Body of pancreas (tissue), 4 donors: ENCODE results near the gene DIMT1. TPM values are rescaled to one million over a fixed set of nuclear protein-coding genes. Genes with fewer than 3 reads are reported as not detected.

ENCODE experiments used
- ATAC-seq: fragments of 150-250 bp; one replicate; pipeline ENCODE4 v1.9.1; 2016
- DNase-seq, 4 donors: peaks; one replicate each; pipeline ENCODE4 v3.0.0-alpha.2; 2019
- H3K27ac ChIP-seq, 4 donors: fragments of 200-600 bp; sonication (generic); 1 replicate in 3 of 4; 2 replicates in 1 of 4; pipeline versions ENCODE4 v1.5.1 to v1.6.1; 2016 to 2019; ENCODE audit warnings: mild to moderate bottlenecking in 1 of 4, mixed read lengths in 1 of 4, moderate library complexity in 1 of 4
- H3K27me3 ChIP-seq, 2 donors: fragments of 200-600 bp; sonication (generic); one replicate each; pipeline ENCODE4 v1.6.0; 2016; ENCODE audit warnings: mild to moderate bottlenecking in 1 of 2
- H3K36me3 ChIP-seq, 2 donors: fragments of 200-600 bp; sonication (generic); replicated peaks in 1 of 2; 2 replicates each; pipeline ENCODE4 v1.5.1; 2016; ENCODE audit warnings: low read depth in 2 of 2; ENCODE audit not compliant: insufficient read depth in 1 of 2
- H3K4me1 ChIP-seq: fragments of 200-600 bp; sonication (generic); one replicate; pipeline ENCODE4 v1.6.0; 2016
- H3K4me3 ChIP-seq, 2 donors: fragments of 200-600 bp; sonication (generic); 1 replicate in 1 of 2; 2 replicates in 1 of 2; pipeline ENCODE4 v1.5.1; 2016 to 2019
- H3K9me3 ChIP-seq, 3 donors: fragments of 200-600 bp; sonication (generic); 1 replicate in 2 of 3; 2 replicates in 1 of 3; pipeline ENCODE4 v1.5.1; 2016
- CTCF ChIP-seq, 7 experiments: fragments of 450-650 bp in 4 of 7; fragments of 200-600 bp in 3 of 7; sonication (generic) in 3 of 7; IDR thresholded peaks; one replicate each; pipeline ENCODE4 v1.5.1; 2016 to 2019; ENCODE audit warnings: antibody characterized with exemption in 7 of 7
- POLR2A ChIP-seq, 3 donors: fragments of 450-650 bp; IDR thresholded peaks; one replicate each; pipeline ENCODE4 v1.6.1; 2016; ENCODE audit warnings: antibody characterized with exemption in 3 of 3, mild to moderate bottlenecking in 2 of 3
- WGBS, 2 donors: methylation state at CpG; one replicate each; pipeline ENCODE4 v1.1.5; 2017; 5-methylcytosine and 5-hydroxymethylcytosine counted together
- intact Hi-C: fragments of 100-400 bp; cut with DNase I; formaldehyde crosslinking; loops from one replicate; pipeline ENCODE4 v1.15.1; 2023
- total RNA-seq, 2 donors: library from RNA; depleted of rRNA; stranded (reverse); fragments of >200 nt; gene quantifications; one replicate each; pipeline ENCODE4 v1.1.0, GENCODE V29; 2016

The DIMT1 gene
- total RNA-seq = 10 to 100 TPM in 1 of 2 donors, 1 to 10 TPM in 1; 5.9 to 21.8 TPM

- WGBS, 2 donors = 0% methylated on average over 15 to 55 of the region's 66 CpGs
- intact Hi-C loops = no loop called here
- Histone ChIP-seq H3K9me3 (no peaks in the 10 kb centered on the region), H3K4me3 (peak within 1 kb of the TSS; percentile 60 to 98), H3K36me3 (no peaks in the 10 kb centered on the region), H3K27ac (peak within 1 kb of the TSS; percentile 77 to 91 (median 84)), H3K4me1 (peaks cover 15% of the 10 kb centered on the region), H3K27me3 (no peaks in the 10 kb centered on the region)
- TF ChIP-seq POLR2A (IDR thresholded peaks at IDR 0.05) (peak; percentile 66 to 86 (median 83)), CTCF (IDR thresholded peaks at IDR 0.05) (no peak)
- ATAC-seq (peak; percentile 99), DNase-seq (peak; percentile 95 to 98 (median 96))
These were observed at the start of gene DIMT1 for GRCh38 chr5:62403411-62404250. DIMT1 (minus strand) TSS chr5:62403905; CDS start chr5:62403772, 133 bp downstream.

GRCh38 chr5:62450259-62450658 lies 46.6 kb upstream of the DIMT1 start:
- DNase-seq (no peak), ATAC-seq (no peak)
- Histone ChIP-seq H3K4me3 (no peak overlapping the region), H3K27me3 (no peaks in the 10 kb centered on the region), H3K4me1 (no peaks in the 10 kb centered on the region), H3K9me3 (no peaks in the 10 kb centered on the region), H3K36me3 (peaks cover 0 to 6% of the 10 kb centered on the region in 2 donors), H3K27ac (no peak overlapping the region)
- WGBS, 2 donors = 80 to 88% methylated on average over 2 of the region's 2 CpGs
- no peak for TF ChIP-seq CTCF (IDR thresholded peaks at IDR 0.05)
- no peak for TF ChIP-seq POLR2A (IDR thresholded peaks at IDR 0.05)
- intact Hi-C loops = no loop called here

- 92 to 97% methylated on average over 5 of the region's 5 CpGs for WGBS, 2 donors
- TF ChIP-seq POLR2A (IDR thresholded peaks at IDR 0.05) (no peak), CTCF (IDR thresholded peaks at IDR 0.05) (no peak)
- no peaks in the 10 kb centered on the region for H3K4me1 ChIP-seq
- DNase-seq (no peak), ATAC-seq (no peak)
- no peak overlapping the region for H3K27ac ChIP-seq
- no peaks in the 10 kb centered on the region for H3K9me3 ChIP-seq
- intact Hi-C loops = no loop called here
- H3K36me3 ChIP-seq = peaks cover 0 to 6% of the 10 kb centered on the region in 2 donors
- H3K27me3 ChIP-seq = no peaks in the 10 kb centered on the region
- no peak overlapping the region for H3K4me3 ChIP-seq
These were observed 44.8 kb upstream of the DIMT1 start for GRCh38 chr5:62448528-62448927.

GRCh38 chr5:62432621-62433064 lies 28.9 kb upstream of the DIMT1 start:
- peak; percentile 52 for ATAC-seq
- Histone ChIP-seq H3K27ac (no peak overlapping the region), H3K9me3 (no peaks in the 10 kb centered on the region), H3K4me1 (peaks cover 21% of the 10 kb centered on the region), H3K27me3 (no peaks in the 10 kb centered on the region), H3K36me3 (no peaks in the 10 kb centered on the region), H3K4me3 (no peak overlapping the region)
- DNase-seq = no peak
- intact Hi-C loops = no loop called here
- TF ChIP-seq CTCF (IDR thresholded peaks at IDR 0.05) (no peak), POLR2A (IDR thresholded peaks at IDR 0.05) (no peak)
- 28 to 35% methylated on average over 5 of the region's 5 CpGs for WGBS, 2 donors
